ENCODE measurements around the gene ASCL2. TPM values are rescaled to one million over a fixed set of nuclear protein-coding genes. Genes with fewer than 3 reads are reported as not detected.

ASCL2 gene
- total RNA-seq, 1 experiment from 2014 or later: 32.5 TPM

DNA sequence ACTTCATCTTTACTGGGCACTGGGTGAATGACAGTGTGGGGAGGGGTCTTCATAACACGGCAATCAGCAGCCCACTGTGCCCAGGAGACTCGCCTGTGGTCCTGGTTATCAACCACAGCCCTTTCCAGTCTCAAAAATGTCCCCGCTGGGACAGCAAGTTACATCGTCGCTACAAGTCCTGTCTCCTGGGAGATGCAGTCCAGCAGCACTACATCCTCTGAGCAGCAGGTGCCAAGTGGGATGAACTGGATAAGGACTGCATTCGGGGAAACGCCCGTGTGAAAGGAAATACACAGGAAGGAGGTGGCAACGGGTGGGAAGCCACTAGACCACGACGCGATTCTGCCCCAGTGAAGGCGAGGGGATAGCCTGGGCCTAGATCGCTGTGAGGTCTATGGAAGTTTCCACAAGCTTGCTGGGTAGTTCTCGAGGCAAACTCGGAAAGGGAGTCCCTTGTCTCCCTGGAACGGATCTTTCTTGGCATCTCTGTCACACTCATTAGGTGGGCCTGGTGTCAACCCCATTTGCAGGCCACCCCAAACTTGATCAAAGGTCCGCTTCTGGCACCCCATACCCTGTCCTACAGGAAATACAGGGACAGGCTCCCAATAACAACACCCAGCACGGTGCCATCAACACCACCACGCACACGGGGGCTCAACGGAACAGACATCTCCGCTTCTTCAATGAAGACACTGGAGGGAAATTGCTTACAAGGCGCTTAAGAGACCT, 4.4 kb downstream of the ASCL2 start:
- no peaks in the 10 kb centered on the region for H3K27me3 ChIP-seq (replicated peaks; ENCODE audit: control insufficient read depth, insufficient read depth, low read length)
- no peaks in the 10 kb centered on the region for H3K9me3 ChIP-seq
- peaks cover 3% of the 10 kb centered on the region for H3K36me3 ChIP-seq (ENCODE audit: control insufficient read depth, insufficient read depth, low read length)
- ChIA-PET CTCF (no interaction called here), POLR2A (no interaction called here)
- no peak overlapping the region for H3K4me3 ChIP-seq (ENCODE audit: low read depth, low read length)
- peaks cover 16% of the 10 kb centered on the region for H3K4me1 ChIP-seq
- no peaks in the 10 kb centered on the region for H3K27me3 Mint-ChIP-seq (ENCODE audit: insufficient read depth, unreplicated experiment)
- intact Hi-C loops (cut with micrococcal nuclease; ENCODE audit: unreplicated experiment): no loop called here
- DNase-seq: no peak
- TF ChIP-seq, protein P1, sequence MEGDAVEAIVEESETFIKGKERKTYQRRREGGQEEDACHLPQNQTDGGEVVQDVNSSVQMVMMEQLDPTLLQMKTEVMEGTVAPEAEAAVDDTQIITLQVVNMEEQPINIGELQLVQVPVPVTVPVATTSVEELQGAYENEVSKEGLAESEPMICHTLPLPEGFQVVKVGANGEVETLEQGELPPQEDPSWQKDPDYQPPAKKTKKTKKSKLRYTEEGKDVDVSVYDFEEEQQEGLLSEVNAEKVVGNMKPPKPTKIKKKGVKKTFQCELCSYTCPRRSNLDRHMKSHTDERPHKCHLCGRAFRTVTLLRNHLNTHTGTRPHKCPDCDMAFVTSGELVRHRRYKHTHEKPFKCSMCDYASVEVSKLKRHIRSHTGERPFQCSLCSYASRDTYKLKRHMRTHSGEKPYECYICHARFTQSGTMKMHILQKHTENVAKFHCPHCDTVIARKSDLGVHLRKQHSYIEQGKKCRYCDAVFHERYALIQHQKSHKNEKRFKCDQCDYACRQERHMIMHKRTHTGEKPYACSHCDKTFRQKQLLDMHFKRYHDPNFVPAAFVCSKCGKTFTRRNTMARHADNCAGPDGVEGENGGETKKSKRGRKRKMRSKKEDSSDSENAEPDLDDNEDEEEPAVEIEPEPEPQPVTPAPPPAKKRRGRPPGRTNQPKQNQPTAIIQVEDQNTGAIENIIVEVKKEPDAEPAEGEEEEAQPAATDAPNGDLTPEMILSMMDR (IDR thresholded peaks at IDR 0.05; ENCODE audit: insufficient read depth in 1 of 2, low read depth in 1 of 2, low read length in 1 of 2, severe bottlenecking in 1 of 2, unreplicated experiment in 1 of 2): no peak
- no TSS peak for BruUV-seq (replicated peaks)
- peaks cover 33% of the 10 kb centered on the region for H3K36me3 Mint-ChIP-seq (ENCODE audit: insufficient read depth, unreplicated experiment)
- peaks cover 15% of the 10 kb centered on the region for H3K4me1 Mint-ChIP-seq (ENCODE audit: low read depth, unreplicated experiment)
- H3K4me3 Mint-ChIP-seq (ENCODE audit: unreplicated experiment): peak overlapping the region; percentile 44
- H3K27ac Mint-ChIP-seq (ENCODE audit: unreplicated experiment): peak overlapping the region; percentile 4
- no peaks in the 10 kb centered on the region for H3K9me3 Mint-ChIP-seq (ENCODE audit: unreplicated experiment)

DNA sequence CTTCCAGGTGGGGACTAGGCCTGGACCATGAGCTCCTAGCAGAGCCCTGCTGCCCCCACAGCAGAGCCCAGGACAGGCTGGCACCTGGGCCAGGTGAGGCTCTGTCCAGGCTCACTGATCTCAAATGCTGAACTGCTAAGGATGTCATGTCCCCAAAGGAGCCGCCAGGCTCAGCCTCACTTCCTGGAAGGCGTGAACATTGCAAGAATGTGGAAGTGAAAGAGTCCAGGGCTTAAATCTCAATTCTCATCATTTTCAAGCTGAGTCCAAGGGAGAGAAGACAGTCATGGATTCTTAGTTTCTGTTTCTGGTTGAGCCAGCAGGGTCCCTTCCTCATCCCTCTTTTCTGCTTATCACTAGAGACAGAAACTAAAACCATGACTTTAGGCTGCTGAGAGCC, 5.0 kb downstream of the ASCL2 start:
- H3K4me3 ChIP-seq (ENCODE audit: low read depth, low read length): no peak overlapping the region
- Mint-ChIP-seq H3K4me3 (ENCODE audit: unreplicated experiment) (no peak overlapping the region), H3K27ac (ENCODE audit: unreplicated experiment) (no peak overlapping the region), H3K27me3 (ENCODE audit: insufficient read depth, unreplicated experiment) (no peaks in the 10 kb centered on the region), H3K4me1 (ENCODE audit: low read depth, unreplicated experiment) (peaks cover 15% of the 10 kb centered on the region), H3K36me3 (ENCODE audit: insufficient read depth, unreplicated experiment) (peaks cover 33% of the 10 kb centered on the region), H3K9me3 (ENCODE audit: unreplicated experiment) (no peaks in the 10 kb centered on the region)
- H3K36me3 ChIP-seq (ENCODE audit: control insufficient read depth, insufficient read depth, low read length): peaks cover 3% of the 10 kb centered on the region
- H3K27me3 ChIP-seq (replicated peaks; ENCODE audit: control insufficient read depth, insufficient read depth, low read length): no peaks in the 10 kb centered on the region
- POLR2A ChIA-PET: no interaction called here
- no peak for DNase-seq
- BruUV-seq (replicated peaks): no TSS peak
- CTCF ChIA-PET: no interaction called here
- TF ChIP-seq, protein P1 (IDR thresholded peaks at IDR 0.05; ENCODE audit: insufficient read depth in 1 of 2, low read depth in 1 of 2, low read length in 1 of 2, severe bottlenecking in 1 of 2, unreplicated experiment in 1 of 2): no peak
- intact Hi-C loops (cut with micrococcal nuclease; ENCODE audit: unreplicated experiment): no loop called here
- H3K4me1 ChIP-seq: peaks cover 12% of the 10 kb centered on the region
- no peaks in the 10 kb centered on the region for H3K9me3 ChIP-seq

DNA sequence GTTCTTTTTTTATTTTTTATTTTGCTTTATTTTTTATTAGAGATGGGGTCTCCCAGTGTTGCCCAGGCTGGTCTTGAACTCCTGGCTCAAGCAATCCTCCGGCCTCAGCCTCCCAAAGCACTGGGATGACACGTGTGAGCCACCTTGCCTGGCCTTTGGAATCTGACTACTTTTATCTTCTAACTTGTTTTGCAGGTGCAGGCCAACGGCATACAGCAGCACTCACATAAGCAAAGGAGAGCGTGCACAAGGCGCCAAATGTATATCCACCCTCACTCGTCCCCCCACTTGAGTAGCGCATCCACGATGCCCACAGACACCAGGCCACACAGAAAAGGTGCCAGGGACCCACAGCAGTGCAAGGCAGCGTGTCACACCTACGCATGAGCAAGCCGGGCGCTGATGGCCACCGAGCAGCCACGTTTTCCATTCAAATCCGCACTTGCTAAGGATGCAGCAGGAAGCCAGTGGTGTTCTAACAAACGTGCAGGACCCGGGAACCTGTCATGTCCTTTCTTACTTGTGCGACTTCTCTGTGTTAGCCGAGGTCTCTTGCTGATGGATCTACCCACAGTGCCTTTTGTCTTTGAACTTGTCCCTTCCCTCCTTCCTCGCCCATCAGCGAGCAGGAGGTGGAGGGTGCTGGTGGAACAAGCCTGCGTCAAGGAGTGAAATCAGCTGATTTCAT, 5.9 kb downstream of the ASCL2 start:
- peaks cover 15% of the 10 kb centered on the region for H3K4me1 Mint-ChIP-seq (ENCODE audit: low read depth, unreplicated experiment)
- ChIA-PET CTCF (no interaction called here), POLR2A (no interaction called here)
- TF ChIP-seq, protein P1 (IDR thresholded peaks at IDR 0.05; ENCODE audit: insufficient read depth in 1 of 2, low read depth in 1 of 2, low read length in 1 of 2, severe bottlenecking in 1 of 2, unreplicated experiment in 1 of 2): no peak
- no peak overlapping the region for H3K4me3 ChIP-seq (ENCODE audit: low read depth, low read length)
- no peaks in the 10 kb centered on the region for H3K9me3 Mint-ChIP-seq (ENCODE audit: unreplicated experiment)
- H3K27me3 ChIP-seq (replicated peaks; ENCODE audit: control insufficient read depth, insufficient read depth, low read length): no peaks in the 10 kb centered on the region
- H3K4me1 ChIP-seq: peaks cover 12% of the 10 kb centered on the region
- DNase-seq: no peak
- H3K27me3 Mint-ChIP-seq (ENCODE audit: insufficient read depth, unreplicated experiment): no peaks in the 10 kb centered on the region
- intact Hi-C loops (cut with micrococcal nuclease; ENCODE audit: unreplicated experiment): no loop called here
- no peak overlapping the region for H3K4me3 Mint-ChIP-seq (ENCODE audit: unreplicated experiment)
- H3K27ac Mint-ChIP-seq (ENCODE audit: unreplicated experiment): no peak overlapping the region
- no TSS peak for BruUV-seq (replicated peaks)
- H3K36me3 Mint-ChIP-seq (ENCODE audit: insufficient read depth, unreplicated experiment): peaks cover 29% of the 10 kb centered on the region
- H3K36me3 ChIP-seq (ENCODE audit: control insufficient read depth, insufficient read depth, low read length): peaks cover 3% of the 10 kb centered on the region
- no peaks in the 10 kb centered on the region for H3K9me3 ChIP-seq

Measured in Caco-2 (cell line).